Esophagus muscularis mucosa (tissue), 4 donors: Measurements from ENCODE around the gene EVI2B. TPM values are rescaled to one million over a fixed set of nuclear protein-coding genes. Genes with fewer than 3 reads are reported as not detected.

ENCODE experiments used
- total RNA-seq, 4 donors: library from RNA; depleted of rRNA; stranded (reverse); fragments of >200 nt; gene quantifications; one replicate each; pipeline versions ENCODE4 v1.1.0 to v1.2.1, GENCODE V29; 2016

The EVI2B gene
- total RNA-seq, 4 donors from 2014 or later: 4.3 to 14.2 (median 7.9) TPM

Other genes starting within 250 kb of the EVI2B start
- gene NF1, start 219.1 kb downstream of the EVI2B start, total RNA-seq: 10 to 100 TPM; 40.9 to 64.8 (median 44.5) TPM
- 1 to 10 TPM in 1 of 4 donors, under 1 TPM in 1, not detected in 2; 0.66 to 1.1 TPM for gene OMG, start 16.8 kb downstream of the EVI2B start, total RNA-seq
- gene EVI2A, start 7.6 kb upstream of the EVI2B start, total RNA-seq: 10 to 100 TPM in 1 of 4 donors, 1 to 10 TPM in 3; 2.5 to 10.6 (median 4.3) TPM
- 1 to 10 TPM in 3 of 4 donors, under 1 TPM in 1; 0.75 to 2.3 (median 1.7) TPM for gene RAB11FIP4, start 77.6 kb upstream of the EVI2B start, total RNA-seq